B cell (primary cell): Measurements from ENCODE around the gene TCF15.

ENCODE experiments used
- CTCF ChIP-seq: fragments of 200-600 bp; IDR thresholded peaks from one replicate; pipeline ENCODE4 v1.8.0; 2022; ENCODE audit warnings: antibody characterized with exemption, mild to moderate bottlenecking
- EZH2 ChIP-seq: IDR thresholded peaks from 2 replicates; pipeline ENCODE4 v1.6.1; 2012; ENCODE audit warnings: borderline replicate concordance, low read depth, mild to moderate bottlenecking, moderate library complexity, low read length; ENCODE audit not compliant: insufficient read depth, poor library complexity, severe bottlenecking

- TF ChIP-seq CTCF, result no peak
- no peak for TF ChIP-seq EZH2
Observed at GRCh38 chr20:592506-592905, 17.6 kb downstream of the TCF15 start.
